ENCODE measurements around the gene DDR2. TPM values are rescaled to one million over a fixed set of nuclear protein-coding genes. Genes with fewer than 3 reads are reported as not detected.
"Not testable (repeated sequence)": the region's sequence is repeated elsewhere in the genome, so short reads cannot be mapped to it uniquely, and the experiment has no call there.

The DDR2 gene
- 0.43 and 0.67 TPM in 2 replicates for total RNA-seq (2014; rRNA removed; shearing (Covaris generic); ENCODE audit: low replicate concordance)

DNA sequence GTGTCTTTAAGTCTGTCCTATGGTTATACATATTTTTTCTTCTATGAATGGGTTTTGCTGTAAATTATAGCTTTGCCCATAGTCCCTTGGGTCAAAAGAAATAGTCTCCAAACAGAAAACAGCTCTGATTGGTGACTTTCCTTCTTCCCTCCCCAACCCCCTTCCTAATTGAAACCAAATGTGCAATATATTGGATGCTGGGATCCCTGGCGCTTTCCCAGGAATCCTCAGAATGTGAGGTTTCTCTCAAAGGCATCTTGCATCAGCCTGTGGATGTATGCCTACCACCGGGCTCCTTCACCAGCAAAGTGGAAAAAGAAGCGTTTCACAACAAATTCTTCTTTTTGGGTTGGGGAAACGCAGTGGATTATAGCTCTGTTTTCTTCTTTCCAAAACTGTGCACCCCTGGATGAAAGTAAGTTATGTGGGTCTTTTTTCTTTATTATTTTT is at the start of gene DDR2:
Gene DDR2, plus strand, starts transcription at position 248 of the 450 bp plus-strand sequence. CDS start 86,600 bp downstream, outside the sequence.
- Histone ChIP-seq H2AFZ (ENCODE audit: low read length) (no peak within 1 kb of the TSS), H3K4me2 (ENCODE audit: low read depth, low read length, poor library complexity, severe bottlenecking) (no peak within 1 kb of the TSS), H3K27ac (ENCODE audit: low read length) (no peak within 1 kb of the TSS), H3K4me3 (ENCODE audit: low read length) (no peak within 1 kb of the TSS), H3K79me2 (ENCODE audit: low read length) (no peaks in the 10 kb centered on the region), H3K9me2 (replicated peaks; ENCODE audit: insufficient read depth, low read length) (no peaks in the 10 kb centered on the region), H4K20me1 (ENCODE audit: insufficient read depth, low read depth, low read length) (no peaks in the 10 kb centered on the region), H3K4me1 (ENCODE audit: low read length) (peaks cover under 1% of the 10 kb centered on the region; the same call in 1 of the 2 replicates), H3K9ac (ENCODE audit: low read length) (no peak within 1 kb of the TSS), H3K36me3 (ENCODE audit: insufficient read depth, low read length) (no peaks in the 10 kb centered on the region), H3K27me3 (ENCODE audit: low read length) (no peaks in the 10 kb centered on the region), H3K9me3 (ENCODE audit: low read length) (no peaks in the 10 kb centered on the region)
- no peak for DNase-seq

DNA sequence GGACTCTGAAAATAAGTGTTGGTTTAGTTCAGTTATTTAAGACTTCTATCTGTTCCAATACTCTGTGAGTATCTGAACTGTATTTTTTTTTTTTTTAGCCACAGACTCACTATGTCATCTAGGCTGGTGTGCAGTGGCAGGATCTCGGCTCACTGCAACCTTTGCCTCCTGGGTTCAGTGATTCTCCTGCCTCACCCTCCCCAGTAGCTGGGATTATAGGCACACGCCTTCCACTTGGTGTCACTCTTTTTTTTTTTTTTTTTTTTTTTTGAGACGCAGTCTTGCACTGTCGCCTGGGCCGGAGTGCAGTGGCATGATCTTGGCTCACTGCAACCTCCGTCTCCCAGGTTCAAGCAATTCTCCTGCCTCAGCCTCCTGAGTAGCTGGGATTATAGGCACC is 49.4 kb upstream of the DDR2 start:
- H2AFZ ChIP-seq (ENCODE audit: low read length); H3K9ac ChIP-seq (ENCODE audit: low read length); H3K79me2 ChIP-seq (ENCODE audit: low read length); H3K4me3 ChIP-seq (ENCODE audit: low read length); H3K4me2 ChIP-seq (ENCODE audit: low read depth, low read length, poor library complexity, severe bottlenecking); H3K4me1 ChIP-seq (ENCODE audit: low read length); H3K9me3 ChIP-seq (ENCODE audit: low read length); H3K9me2 ChIP-seq (replicated peaks; ENCODE audit: insufficient read depth, low read length); H4K20me1 ChIP-seq (ENCODE audit: insufficient read depth, low read depth, low read length); DNase-seq; H3K27me3 ChIP-seq (ENCODE audit: low read length); H3K27ac ChIP-seq (ENCODE audit: low read length): not testable (repeated sequence)
- peaks cover 31% of the 10 kb centered on the region; the same call in 1 of the 2 replicates for H3K36me3 ChIP-seq (ENCODE audit: insufficient read depth, low read length)

DNA sequence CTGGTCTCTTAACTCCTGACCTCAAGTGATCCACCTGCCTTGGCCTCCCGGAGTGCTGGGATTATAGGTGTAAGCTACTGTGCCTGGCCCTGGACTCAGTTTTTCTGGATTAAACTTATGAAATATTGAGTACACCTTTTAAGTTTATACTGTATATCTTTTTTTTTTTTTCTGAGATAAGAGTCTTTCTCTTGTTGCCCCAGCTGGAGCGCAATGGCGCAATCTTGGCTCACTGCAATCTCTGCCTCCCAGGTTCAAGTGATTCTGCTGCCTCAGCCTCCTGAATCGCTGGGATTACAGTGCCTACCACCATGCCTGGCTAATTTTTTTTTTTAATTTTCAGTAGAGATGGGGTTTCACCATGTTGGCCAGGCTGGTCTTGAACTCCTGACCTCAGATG is 47.2 kb upstream of the DDR2 start:
- not testable (repeated sequence) for H3K79me2 ChIP-seq (ENCODE audit: low read length); H3K27ac ChIP-seq (ENCODE audit: low read length)

GRCh38 chr1:162587347-162587746 is 44.9 kb upstream of the DDR2 start:
- no peak overlapping the region for H3K4me3 ChIP-seq (ENCODE audit: low read length)
- H3K4me2 ChIP-seq (ENCODE audit: low read depth, low read length, poor library complexity, severe bottlenecking), result no peak overlapping the region
- no peaks in the 10 kb centered on the region for H3K4me1 ChIP-seq (ENCODE audit: low read length)
- no peaks in the 10 kb centered on the region for H3K9me2 ChIP-seq (replicated peaks; ENCODE audit: insufficient read depth, low read length)
- no peak overlapping the region for H2AFZ ChIP-seq (ENCODE audit: low read length)
- no peaks in the 10 kb centered on the region for H4K20me1 ChIP-seq (ENCODE audit: insufficient read depth, low read depth, low read length)
- peaks cover 28% of the 10 kb centered on the region; the same call in 1 of the 2 replicates for H3K36me3 ChIP-seq (ENCODE audit: insufficient read depth, low read length)
- no peaks in the 10 kb centered on the region for H3K27me3 ChIP-seq (ENCODE audit: low read length)
- no peak overlapping the region for H3K27ac ChIP-seq (ENCODE audit: low read length)
- no peak overlapping the region for H3K9ac ChIP-seq (ENCODE audit: low read length)
- H3K79me2 ChIP-seq (ENCODE audit: low read length), result peaks cover 6% of the 10 kb centered on the region; the same call in 1 of the 2 replicates
- no peaks in the 10 kb centered on the region for H3K9me3 ChIP-seq (ENCODE audit: low read length)
- DNase-seq, result no peak

More for the DNA sequence above, 47.2 kb upstream of the DDR2 start:
- H4K20me1 ChIP-seq (ENCODE audit: insufficient read depth, low read depth, low read length); H3K4me2 ChIP-seq (ENCODE audit: low read depth, low read length, poor library complexity, severe bottlenecking); DNase-seq; H3K9me2 ChIP-seq (replicated peaks; ENCODE audit: insufficient read depth, low read length); H3K9me3 ChIP-seq (ENCODE audit: low read length); H3K4me1 ChIP-seq (ENCODE audit: low read length); H2AFZ ChIP-seq (ENCODE audit: low read length); H3K9ac ChIP-seq (ENCODE audit: low read length); H3K27me3 ChIP-seq (ENCODE audit: low read length); H3K4me3 ChIP-seq (ENCODE audit: low read length): not testable (repeated sequence)
- H3K36me3 ChIP-seq (ENCODE audit: insufficient read depth, low read length), result peaks cover 41% of the 10 kb centered on the region; the same call in 1 of the 2 replicates

GRCh38 chr1:162587761-162588260 is 44.5 kb upstream of the DDR2 start:
- Histone ChIP-seq H3K9ac (ENCODE audit: low read length) (no peak overlapping the region), H3K9me3 (ENCODE audit: low read length) (no peaks in the 10 kb centered on the region), H4K20me1 (ENCODE audit: insufficient read depth, low read depth, low read length) (no peaks in the 10 kb centered on the region), H2AFZ (ENCODE audit: low read length) (no peak overlapping the region), H3K79me2 (ENCODE audit: low read length) (peaks cover 6% of the 10 kb centered on the region; the same call in 1 of the 2 replicates), H3K4me1 (ENCODE audit: low read length) (no peaks in the 10 kb centered on the region), H3K27ac (ENCODE audit: low read length) (no peak overlapping the region), H3K4me3 (ENCODE audit: low read length) (no peak overlapping the region), H3K9me2 (replicated peaks; ENCODE audit: insufficient read depth, low read length) (no peaks in the 10 kb centered on the region), H3K4me2 (ENCODE audit: low read depth, low read length, poor library complexity, severe bottlenecking) (no peak overlapping the region), H3K36me3 (ENCODE audit: insufficient read depth, low read length) (peaks cover 31% of the 10 kb centered on the region; the same call in 1 of the 2 replicates), H3K27me3 (ENCODE audit: low read length) (no peaks in the 10 kb centered on the region)
- no peak for DNase-seq

DNA sequence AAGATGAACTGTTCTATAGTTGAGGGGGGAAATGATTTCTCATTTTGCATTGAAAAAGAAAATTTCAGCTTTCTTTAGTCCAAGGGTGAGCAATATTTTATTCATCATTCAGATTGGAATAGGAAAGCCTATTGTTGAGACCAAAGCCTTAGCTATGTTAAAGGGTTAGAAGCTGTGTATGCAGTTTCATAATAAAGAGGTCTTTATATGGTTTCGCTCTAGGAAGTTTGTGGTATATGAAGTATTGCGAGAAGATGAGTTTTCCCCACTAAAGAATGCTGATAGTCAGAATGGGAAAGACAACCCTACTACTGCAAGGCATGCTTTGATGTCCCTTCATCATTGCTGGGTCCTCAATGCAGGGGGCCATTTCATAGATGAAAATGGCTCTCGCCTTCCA is 42.2 kb upstream of the DDR2 start:
- H3K9me2 ChIP-seq (replicated peaks; ENCODE audit: insufficient read depth, low read length), result no peaks in the 10 kb centered on the region
- H3K4me3 ChIP-seq (ENCODE audit: low read length), result no peak overlapping the region
- peaks cover 30% of the 10 kb centered on the region; the same call in 1 of the 2 replicates for H3K36me3 ChIP-seq (ENCODE audit: insufficient read depth, low read length)
- H2AFZ ChIP-seq (ENCODE audit: low read length), result no peak overlapping the region
- H3K27me3 ChIP-seq (ENCODE audit: low read length), result no peaks in the 10 kb centered on the region
- H3K4me2 ChIP-seq (ENCODE audit: low read depth, low read length, poor library complexity, severe bottlenecking), result no peak overlapping the region
- DNase-seq, result no peak
- no peaks in the 10 kb centered on the region for H3K4me1 ChIP-seq (ENCODE audit: low read length)
- H3K79me2 ChIP-seq (ENCODE audit: low read length), result peaks cover 6% of the 10 kb centered on the region; the same call in 1 of the 2 replicates
- H3K9ac ChIP-seq (ENCODE audit: low read length), result no peak overlapping the region
- no peaks in the 10 kb centered on the region for H3K9me3 ChIP-seq (ENCODE audit: low read length)
- H3K27ac ChIP-seq (ENCODE audit: low read length), result no peak overlapping the region
- no peaks in the 10 kb centered on the region for H4K20me1 ChIP-seq (ENCODE audit: insufficient read depth, low read depth, low read length)

- H3K4me1 ChIP-seq (ENCODE audit: low read length), result no peaks in the 10 kb centered on the region
- H3K4me3 ChIP-seq (ENCODE audit: low read length), result no peak overlapping the region
- no peaks in the 10 kb centered on the region for H3K9me2 ChIP-seq (replicated peaks; ENCODE audit: insufficient read depth, low read length)
- H3K79me2 ChIP-seq (ENCODE audit: low read length), result peaks cover 6% of the 10 kb centered on the region; the same call in 1 of the 2 replicates
- H3K27ac ChIP-seq (ENCODE audit: low read length), result no peak overlapping the region
- H3K36me3 ChIP-seq (ENCODE audit: insufficient read depth, low read length), result peaks cover 33% of the 10 kb centered on the region; the same call in 1 of the 2 replicates
- no peaks in the 10 kb centered on the region for H3K9me3 ChIP-seq (ENCODE audit: low read length)
- H3K9ac ChIP-seq (ENCODE audit: low read length), result no peak overlapping the region
- no peak overlapping the region for H2AFZ ChIP-seq (ENCODE audit: low read length)
- H3K4me2 ChIP-seq (ENCODE audit: low read depth, low read length, poor library complexity, severe bottlenecking), result no peak overlapping the region
- DNase-seq, result no peak
- no peaks in the 10 kb centered on the region for H3K27me3 ChIP-seq (ENCODE audit: low read length)
- H4K20me1 ChIP-seq (ENCODE audit: insufficient read depth, low read depth, low read length), result no peaks in the 10 kb centered on the region
These were observed 41.6 kb upstream of the DDR2 start for GRCh38 chr1:162590686-162591085.

- Histone ChIP-seq H3K9me2 (replicated peaks; ENCODE audit: insufficient read depth, low read length) (no peaks in the 10 kb centered on the region), H3K4me1 (ENCODE audit: low read length) (no peaks in the 10 kb centered on the region), H3K27ac (ENCODE audit: low read length) (no peak overlapping the region), H3K79me2 (ENCODE audit: low read length) (no peaks in the 10 kb centered on the region), H2AFZ (ENCODE audit: low read length) (no peak overlapping the region), H4K20me1 (ENCODE audit: insufficient read depth, low read depth, low read length) (no peaks in the 10 kb centered on the region), H3K9ac (ENCODE audit: low read length) (no peak overlapping the region), H3K36me3 (ENCODE audit: insufficient read depth, low read length) (peaks cover 31% of the 10 kb centered on the region; the same call in 1 of the 2 replicates), H3K9me3 (ENCODE audit: low read length) (no peaks in the 10 kb centered on the region), H3K27me3 (ENCODE audit: low read length) (no peaks in the 10 kb centered on the region), H3K4me2 (ENCODE audit: low read depth, low read length, poor library complexity, severe bottlenecking) (no peak overlapping the region), H3K4me3 (ENCODE audit: low read length) (no peak overlapping the region)
- DNase-seq, result no peak
These were observed 35.6 kb upstream of the DDR2 start for GRCh38 chr1:162596514-162597170.

Data from Karpas-422 (cell line).